HG03354 (cell line): ENCODE data around the gene ZP4.

Experiments
- ATAC-seq: cut with Tn5 transposase; IDR thresholded peaks from one replicate; pipeline ENCODE4 v1.9.1; 2021; ENCODE audit warnings: mild to moderate bottlenecking; ENCODE audit not compliant: unreplicated experiment, poor library complexity, severe bottlenecking

ZP4 gene, protein sequence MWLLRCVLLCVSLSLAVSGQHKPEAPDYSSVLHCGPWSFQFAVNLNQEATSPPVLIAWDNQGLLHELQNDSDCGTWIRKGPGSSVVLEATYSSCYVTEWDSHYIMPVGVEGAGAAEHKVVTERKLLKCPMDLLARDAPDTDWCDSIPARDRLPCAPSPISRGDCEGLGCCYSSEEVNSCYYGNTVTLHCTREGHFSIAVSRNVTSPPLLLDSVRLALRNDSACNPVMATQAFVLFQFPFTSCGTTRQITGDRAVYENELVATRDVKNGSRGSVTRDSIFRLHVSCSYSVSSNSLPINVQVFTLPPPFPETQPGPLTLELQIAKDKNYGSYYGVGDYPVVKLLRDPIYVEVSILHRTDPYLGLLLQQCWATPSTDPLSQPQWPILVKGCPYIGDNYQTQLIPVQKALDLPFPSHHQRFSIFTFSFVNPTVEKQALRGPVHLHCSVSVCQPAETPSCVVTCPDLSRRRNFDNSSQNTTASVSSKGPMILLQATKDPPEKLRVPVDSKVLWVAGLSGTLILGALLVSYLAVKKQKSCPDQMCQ

DNA sequence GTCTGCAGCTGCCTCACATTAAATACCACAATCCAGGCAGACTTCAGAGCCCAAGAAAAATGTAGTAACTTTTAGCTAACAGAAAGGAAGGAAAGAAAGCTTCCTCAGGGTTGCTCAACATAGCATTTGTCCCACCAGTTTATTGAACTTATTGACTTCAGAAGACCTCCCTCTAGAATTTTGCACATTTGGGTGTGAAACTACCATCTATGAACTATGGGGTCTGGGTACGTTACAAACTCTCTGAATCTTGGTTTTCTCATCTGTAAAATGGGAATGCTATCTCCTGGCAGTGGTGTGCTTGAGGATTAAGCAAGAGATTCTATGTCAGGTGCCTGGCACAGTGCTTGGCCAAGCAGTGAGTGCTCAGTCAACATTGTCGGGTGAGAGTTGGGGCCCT lies at the start of gene ZP4:
Gene ZP4 (minus strand): TSS at position 101 of the 400 bp plus-strand sequence. CDS start 287 bp downstream, outside the sequence.
- ATAC-seq: no peak

GRCh38 chr1:237938553-237938952 lies 47.8 kb upstream of the ZP4 start:
- ATAC-seq: no peak

GRCh38 chr1:237938068-237938467 lies 47.3 kb upstream of the ZP4 start:
- no peak for ATAC-seq

GRCh38 chr1:237932816-237933215 lies 42.1 kb upstream of the ZP4 start:
- no peak for ATAC-seq

- ATAC-seq: no peak
Measured at GRCh38 chr1:237931581-237931980, 40.9 kb upstream of the ZP4 start.

DNA sequence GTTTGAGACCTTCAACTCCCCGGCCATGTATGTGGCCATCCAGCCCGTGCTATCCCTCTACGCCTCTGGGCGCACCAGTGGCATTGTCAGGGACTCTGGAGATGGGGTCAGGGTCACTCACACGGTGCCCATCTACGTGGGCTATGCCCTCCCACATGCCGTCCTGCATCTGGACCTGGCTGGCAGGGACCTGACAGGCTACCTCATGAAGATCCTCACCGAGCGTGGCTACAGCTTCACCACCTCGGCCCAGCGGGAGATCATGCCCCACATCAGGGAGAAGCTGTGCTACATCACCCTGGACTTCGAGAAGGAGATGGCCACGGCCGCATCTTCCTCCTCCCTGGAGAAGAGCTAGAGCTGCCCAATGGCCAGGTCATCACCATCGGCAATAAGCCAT lies 36.5 kb upstream of the ZP4 start:
- no peak for ATAC-seq

DNA sequence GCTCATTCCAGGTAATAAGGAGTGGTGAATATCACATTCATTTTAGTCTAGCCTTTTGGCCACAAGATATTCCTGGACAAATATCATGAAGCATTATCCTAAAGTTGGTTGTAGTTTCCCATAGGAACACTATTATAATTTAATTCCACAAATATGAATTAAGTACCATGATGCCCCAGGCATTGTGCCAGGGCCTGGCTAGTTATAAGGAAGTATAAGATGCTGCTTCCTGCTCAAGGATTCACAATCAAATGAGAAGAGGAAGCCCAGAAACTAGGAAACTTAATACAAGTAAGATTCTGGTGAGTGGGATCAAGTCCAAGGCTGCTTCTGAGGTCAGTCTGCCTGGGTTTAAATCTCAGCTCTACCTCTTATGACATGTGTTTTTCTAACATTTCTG lies 30.6 kb upstream of the ZP4 start:
- no peak for ATAC-seq

- ATAC-seq: no peak
Measured at GRCh38 chr1:237913345-237913744, 22.6 kb upstream of the ZP4 start.

DNA sequence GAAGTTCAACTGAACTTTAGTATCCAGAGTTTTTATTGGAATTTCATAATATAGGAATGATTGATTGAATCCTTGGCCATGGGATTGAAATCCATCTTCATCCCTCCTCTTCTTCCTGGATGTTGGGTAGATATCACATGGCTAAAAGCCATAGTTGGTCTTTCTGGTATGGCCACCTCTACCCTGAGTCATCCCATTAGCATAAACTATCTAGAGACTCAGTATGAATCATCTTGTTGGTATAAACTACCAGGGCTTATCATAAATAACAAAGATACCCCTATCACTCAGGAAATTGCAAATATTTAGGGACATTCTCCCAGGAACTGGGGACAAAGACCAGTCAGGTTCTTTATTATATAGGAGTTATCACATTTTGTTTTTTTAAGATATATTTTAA lies 21.2 kb upstream of the ZP4 start:
- ATAC-seq: no peak

- no peak for ATAC-seq
Measured at GRCh38 chr1:237910834-237911233, 20.1 kb upstream of the ZP4 start.

DNA sequence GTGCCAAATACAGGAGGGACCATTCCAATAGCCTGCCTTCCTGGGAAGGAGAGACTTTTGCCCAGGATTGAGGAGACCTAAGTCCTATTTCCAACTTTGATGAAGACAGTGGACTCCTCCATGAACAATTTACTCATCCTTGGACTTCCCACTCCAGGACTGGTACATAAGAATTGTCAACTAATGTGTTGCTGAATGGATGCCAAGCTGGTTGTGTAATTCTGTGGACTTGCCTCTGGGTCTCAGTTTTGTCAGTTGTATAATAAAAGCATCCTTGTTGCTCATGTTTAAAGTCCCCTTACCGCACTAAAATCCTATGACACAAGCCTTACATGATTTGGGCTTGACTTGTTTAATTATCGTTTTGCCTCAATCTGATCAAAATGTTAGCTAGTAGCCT lies 13.2 kb upstream of the ZP4 start:
- no peak for ATAC-seq

DNA sequence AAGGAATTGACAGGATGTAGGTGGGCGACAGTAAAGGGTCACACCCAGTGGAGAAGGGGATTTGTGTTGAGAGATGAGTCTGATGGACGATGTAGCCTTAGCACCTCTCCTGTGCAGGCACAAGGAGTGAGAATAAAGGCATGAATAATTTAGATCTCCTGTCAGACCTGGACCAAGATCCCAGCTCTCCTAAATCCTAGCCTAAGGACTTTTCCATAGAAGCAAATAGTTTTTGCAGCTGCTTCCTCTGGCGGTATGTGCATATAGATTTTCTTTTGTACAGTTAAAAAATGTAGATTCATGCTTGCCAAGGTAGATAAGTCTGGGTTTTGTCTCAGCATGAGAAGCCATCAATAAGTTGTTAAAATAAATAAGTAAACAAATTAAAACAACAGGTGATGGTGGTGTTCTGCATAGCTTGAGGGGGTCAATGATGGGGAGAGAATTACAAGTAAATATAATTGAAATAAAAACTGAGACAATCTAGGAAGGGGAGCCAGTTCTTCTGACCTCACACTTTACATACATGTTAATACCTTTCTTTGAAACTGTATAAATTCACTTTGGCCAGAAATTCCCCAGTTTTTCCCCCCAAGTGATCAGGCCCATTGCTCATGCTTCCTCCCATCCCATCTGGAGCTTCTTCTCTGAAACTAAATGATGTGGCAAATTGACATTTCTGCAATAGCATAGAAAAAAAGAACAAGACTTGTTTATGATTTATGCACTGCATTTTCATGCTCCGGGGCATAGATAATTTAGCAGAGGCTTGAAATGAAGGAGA lies 12.4 kb upstream of the ZP4 start:
- ATAC-seq: no peak

DNA sequence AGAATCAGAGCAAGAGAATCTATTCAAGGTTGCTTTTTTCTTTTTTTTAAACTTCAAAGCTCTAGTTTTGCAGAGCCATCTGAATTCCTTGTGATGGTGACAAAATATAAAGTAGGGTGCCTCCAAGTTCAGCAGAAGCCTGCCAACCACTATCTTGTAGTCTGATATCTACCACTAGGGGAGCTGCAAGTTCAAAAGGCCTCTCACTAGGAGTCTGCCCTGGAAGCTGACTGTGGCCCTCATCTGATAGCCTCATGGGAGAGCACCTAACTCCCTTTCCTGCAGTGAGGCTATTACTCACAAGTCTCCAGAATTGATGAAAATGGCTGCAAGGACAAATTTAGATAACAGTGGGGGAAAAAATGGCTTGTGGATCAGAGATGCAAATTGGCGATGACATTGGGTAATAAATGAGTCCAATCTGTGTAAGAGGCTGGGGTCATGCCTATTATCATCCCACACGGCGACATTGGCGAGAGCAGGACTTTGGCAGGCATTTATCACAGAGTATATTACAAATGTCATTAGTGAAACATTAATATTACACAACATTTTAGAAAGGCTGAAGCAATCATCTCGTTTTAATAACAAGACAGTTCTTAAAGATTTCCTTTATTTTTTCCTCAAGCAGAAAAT lies 10.7 kb upstream of the ZP4 start:
- no peak for ATAC-seq

GRCh38 chr1:237895630-237896029 lies 4.9 kb upstream of the ZP4 start:
- no peak for ATAC-seq

DNA sequence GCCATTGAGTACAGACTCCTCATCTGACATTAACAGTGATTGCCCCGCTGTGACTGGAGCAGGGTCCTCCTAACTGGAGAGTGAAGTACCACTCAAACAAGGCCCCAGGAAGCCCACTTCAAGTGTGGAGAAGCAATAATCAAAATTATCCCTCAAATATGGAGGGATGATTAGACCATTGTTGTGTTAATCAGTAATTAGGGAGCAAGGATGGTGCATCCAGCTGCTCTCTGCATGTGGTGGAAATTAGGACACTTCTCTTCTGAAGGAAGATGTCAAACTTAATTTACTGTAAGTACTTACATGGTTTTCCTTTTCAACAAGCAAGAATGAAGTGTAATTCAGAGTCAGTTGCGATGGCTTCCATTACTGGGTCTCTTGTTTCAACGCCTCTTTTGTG lies 3.4 kb upstream of the ZP4 start:
- no peak for ATAC-seq

- no peak for ATAC-seq
Measured at GRCh38 chr1:237891979-237892378, 1.3 kb upstream of the ZP4 start.

DNA sequence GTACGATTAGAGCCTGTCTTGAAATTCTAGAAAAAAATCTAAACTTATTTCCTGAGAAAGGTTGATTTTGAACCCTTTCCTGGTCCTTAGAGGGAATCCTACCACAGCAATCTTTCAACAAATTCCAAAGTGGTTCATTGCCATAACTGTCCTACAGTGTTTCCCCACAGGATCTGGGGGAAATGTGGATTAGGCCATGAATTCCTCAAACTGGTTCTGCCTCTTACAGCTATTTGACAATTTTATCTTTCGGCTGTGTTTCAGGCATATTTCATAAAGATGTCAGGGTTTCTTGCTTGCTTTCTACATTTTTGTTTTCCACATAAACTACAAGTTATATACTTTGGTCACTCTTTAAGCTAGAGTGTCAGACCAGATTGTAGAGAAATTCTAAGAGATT lies 544 bp upstream of the ZP4 start:
- ATAC-seq: no peak

- no peak for ATAC-seq
Measured at GRCh38 chr1:237890416-237890815, 306 bp downstream of the ZP4 start.

- no peak for ATAC-seq
Measured at GRCh38 chr1:237888143-237888542, 2.6 kb downstream of the ZP4 start.

- ATAC-seq: no peak
Measured at GRCh38 chr1:237887542-237887941, 3.2 kb downstream of the ZP4 start.
